ENCODE results near the gene SPECC1.
"Not testable (repeated sequence)": the region's sequence is repeated elsewhere in the genome, so short reads cannot be mapped to it uniquely, and the experiment has no call there.

SPECC1 gene

DNA sequence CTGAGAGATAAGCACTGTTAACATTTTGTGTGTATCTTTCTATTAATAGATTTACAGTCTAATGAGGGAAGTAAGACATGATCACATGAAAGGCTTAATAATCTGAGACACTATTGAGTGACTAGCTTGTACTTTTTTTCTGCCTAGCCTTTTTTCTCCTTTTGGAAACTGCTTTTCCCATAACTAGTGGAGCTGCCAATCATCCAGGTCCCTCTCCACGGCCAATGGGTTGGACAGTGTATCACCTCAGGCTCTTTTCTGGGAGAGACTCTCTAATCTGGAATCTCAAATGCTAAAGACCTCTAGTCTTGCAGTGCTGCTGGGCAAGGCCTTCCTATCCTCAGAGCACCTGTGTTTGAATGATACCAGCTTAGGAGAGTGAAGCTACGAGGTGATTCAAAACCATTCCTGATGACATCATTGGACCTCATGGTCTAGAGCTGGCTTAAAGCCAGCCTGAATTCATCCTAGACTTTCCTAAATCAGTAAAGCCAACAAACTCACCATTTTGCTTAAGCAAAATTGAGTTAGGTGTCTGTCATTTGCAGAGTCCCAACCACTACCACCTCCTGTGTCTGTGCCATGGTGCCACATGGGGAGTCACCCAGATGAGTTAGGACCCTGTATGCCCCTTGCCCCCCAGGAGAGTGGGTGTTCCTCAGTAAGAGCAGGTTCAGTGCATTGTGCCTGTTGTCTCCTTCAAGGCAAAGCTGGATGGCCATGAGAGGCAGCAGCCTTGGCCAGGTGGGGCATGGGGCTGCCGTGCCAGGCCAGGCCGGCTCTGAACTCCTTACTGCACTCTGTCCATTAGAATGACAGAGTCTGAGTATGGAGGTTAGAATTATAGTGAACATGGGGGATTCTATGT lies 62.9 kb downstream of the SPECC1 start:
- DNase-seq (ENCODE audit: low read depth, low spot score): no peak

DNA sequence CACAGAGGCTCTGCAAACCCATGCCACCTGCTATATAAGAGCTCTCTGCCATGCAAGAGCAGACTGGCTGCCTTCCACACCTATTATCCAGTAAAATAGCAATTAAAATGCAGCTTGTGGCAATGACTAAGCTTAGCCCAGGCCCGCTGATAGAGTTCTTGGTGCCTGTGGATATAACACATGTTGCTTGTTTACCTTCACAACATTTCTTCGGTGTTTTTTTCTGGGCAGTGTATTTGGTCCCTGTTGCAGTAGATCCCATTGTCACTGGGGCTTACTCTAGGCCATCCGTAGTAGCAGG lies 63.5 kb downstream of the SPECC1 start:
- DNase-seq (ENCODE audit: low read depth, low spot score): no peak

DNA sequence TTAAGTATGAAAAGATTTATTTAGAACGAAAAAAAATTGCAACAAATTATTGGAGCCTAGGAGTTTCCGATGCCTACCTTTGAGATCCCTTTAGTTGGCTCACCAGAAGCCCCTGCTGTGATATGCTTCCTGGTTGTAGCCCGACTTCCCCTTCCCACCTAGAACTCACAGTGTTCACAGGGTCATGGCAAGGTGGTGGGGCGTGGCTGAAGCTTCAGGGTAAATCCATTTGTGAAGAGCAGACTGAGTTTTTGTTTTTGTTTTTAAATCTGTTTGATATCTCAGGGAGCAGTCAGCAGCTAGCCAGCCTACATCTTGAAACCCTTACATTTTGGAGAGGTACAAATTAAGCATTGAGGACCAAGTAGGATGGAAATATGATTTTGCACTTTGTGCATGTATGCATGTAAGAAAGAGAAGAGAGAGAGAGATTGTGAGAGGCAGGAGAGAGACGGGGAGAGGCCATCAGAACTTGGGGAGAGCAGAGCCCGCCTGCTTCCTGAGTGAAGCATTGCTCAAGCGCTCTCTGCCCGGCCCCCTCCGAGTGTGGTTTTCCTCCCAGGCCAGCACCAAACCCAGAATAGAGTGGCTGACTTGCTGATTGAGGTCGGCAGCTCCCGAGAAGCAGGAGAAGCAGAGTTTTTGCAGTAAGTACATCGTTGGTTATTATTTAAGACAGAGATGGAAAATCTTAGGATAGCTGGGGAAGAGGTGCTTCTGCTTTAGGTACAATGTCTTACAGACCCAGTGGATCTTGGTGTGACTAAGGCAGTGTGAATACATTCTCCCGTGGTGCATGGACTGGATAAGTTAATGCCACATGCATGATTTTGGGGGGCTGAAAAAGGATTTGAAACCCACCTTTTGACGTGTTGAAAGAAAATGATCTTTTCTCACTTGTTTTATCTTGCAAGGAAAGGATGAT lies 64.2 kb downstream of the SPECC1 start:
- DNase-seq (ENCODE audit: low read depth, low spot score): no peak

GRCh38 chr17:20074001-20074400 lies 64.8 kb downstream of the SPECC1 start:
- no peak for DNase-seq (ENCODE audit: low read depth, low spot score)

- DNase-seq (ENCODE audit: low read depth, low spot score): no peak
Observed at GRCh38 chr17:20074489-20074888, 65.3 kb downstream of the SPECC1 start.

GRCh38 chr17:20076137-20076536 lies 67.0 kb downstream of the SPECC1 start:
- DNase-seq (ENCODE audit: low read depth, low spot score): not testable (repeated sequence)

GRCh38 chr17:20077978-20078685 lies 69.0 kb downstream of the SPECC1 start:
- no peak for DNase-seq (ENCODE audit: low read depth, low spot score)

- DNase-seq (ENCODE audit: low read depth, low spot score): no peak
Observed at GRCh38 chr17:20080513-20080912, 71.4 kb downstream of the SPECC1 start.

GRCh38 chr17:20083156-20083859 lies 74.1 kb downstream of the SPECC1 start:
- DNase-seq (ENCODE audit: low read depth, low spot score): no peak

DNA sequence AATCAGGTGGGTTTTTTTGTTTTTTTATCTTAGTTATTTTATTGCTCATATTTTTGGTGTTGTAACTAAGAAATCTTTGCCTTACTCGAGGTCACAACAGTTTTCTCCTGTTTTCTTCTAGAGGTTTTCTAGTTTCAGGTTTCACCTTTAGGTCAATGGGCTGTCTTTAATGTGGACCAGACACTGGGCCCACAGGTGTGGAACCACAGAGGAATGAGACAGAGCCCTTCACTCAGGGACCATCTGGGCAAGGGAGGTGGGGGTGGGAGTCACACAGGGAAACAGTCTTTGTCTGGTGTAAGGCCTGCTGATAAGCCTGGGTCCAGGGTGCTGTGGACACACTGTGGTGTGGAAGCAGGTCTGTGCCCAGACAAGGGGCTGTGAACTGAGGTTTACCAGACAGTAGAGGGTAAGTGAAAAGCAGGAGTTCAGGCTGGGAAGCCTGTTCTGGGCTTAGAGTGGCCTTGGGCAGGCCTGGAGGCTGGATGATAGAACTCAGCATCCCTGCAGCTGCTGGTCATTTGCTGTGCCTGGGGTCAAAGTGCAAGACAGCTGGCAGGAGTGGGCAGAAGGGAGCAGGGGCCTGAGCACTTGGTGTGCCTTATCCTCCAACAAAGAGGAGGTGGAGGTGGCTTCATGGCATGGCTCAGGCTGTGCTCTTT lies 75.6 kb downstream of the SPECC1 start:
- no peak for DNase-seq (ENCODE audit: low read depth, low spot score)

DNA sequence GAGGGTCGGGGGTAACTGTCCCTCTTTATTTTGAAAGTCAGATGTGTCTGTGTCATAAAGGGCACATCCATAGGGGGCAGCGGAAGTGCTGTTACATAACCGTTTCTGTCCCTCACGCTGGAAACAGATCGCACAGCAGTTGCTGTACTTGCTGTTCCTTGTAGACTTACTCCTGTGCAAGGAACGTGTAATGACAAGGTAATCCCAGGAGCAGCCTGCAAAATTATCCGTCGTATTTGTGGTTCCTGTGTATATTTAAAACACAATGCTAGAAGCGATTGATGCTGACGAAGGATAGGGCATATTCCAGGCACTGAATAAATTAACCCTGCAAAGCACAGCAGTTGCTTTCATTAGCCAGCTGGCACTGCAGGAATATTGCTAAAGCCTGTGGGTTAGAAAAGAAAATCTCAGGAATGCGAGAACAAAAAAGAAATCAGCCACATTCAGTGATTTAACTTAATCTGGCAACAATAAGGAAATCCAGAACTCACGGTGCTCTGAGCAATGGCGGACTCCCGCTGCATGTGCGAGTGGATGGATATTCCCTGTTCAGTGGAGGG lies 76.2 kb downstream of the SPECC1 start:
- no peak for DNase-seq (ENCODE audit: low read depth, low spot score)

GRCh38 chr17:20086416-20087076 lies 77.4 kb downstream of the SPECC1 start:
- no peak for DNase-seq (ENCODE audit: low read depth, low spot score)

DNA sequence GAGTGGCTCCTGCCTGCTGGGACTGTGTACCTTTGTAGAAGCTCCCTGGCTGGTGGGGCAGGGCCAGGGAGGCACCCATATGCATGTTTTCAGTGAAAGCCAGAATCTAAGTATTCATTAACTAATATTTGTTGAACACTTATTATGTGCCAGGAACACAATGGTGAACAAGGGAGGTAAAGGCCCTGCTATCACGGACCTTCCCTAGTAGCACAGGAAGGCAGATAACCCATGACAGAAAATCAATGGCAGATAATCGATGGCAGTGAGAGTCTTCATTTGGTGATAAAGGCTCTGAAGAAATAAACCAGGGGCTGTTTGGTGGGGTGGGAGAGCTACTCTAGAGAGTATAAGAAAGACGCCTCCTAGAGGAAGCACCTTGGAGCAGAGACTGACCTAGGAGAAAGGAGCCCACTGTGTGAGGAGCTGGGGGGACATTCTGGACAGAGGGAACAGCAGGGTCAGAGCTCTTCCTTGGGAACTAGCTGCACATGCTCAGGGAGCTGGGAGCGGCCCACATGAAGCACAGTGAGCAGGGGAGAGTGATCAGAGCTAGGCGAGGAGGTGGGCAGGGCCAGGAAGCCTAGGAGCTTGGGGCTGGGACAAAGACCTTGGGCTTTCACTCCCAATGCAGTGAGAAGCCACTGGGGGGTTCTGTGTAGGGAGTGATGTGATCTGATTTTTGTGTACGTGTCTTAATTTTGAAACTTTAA lies 78.5 kb downstream of the SPECC1 start:
- no peak for DNase-seq (ENCODE audit: low read depth, low spot score)

GRCh38 chr17:20089756-20090547 lies 80.8 kb downstream of the SPECC1 start:
- DNase-seq (ENCODE audit: low read depth, low spot score): no peak

DNA sequence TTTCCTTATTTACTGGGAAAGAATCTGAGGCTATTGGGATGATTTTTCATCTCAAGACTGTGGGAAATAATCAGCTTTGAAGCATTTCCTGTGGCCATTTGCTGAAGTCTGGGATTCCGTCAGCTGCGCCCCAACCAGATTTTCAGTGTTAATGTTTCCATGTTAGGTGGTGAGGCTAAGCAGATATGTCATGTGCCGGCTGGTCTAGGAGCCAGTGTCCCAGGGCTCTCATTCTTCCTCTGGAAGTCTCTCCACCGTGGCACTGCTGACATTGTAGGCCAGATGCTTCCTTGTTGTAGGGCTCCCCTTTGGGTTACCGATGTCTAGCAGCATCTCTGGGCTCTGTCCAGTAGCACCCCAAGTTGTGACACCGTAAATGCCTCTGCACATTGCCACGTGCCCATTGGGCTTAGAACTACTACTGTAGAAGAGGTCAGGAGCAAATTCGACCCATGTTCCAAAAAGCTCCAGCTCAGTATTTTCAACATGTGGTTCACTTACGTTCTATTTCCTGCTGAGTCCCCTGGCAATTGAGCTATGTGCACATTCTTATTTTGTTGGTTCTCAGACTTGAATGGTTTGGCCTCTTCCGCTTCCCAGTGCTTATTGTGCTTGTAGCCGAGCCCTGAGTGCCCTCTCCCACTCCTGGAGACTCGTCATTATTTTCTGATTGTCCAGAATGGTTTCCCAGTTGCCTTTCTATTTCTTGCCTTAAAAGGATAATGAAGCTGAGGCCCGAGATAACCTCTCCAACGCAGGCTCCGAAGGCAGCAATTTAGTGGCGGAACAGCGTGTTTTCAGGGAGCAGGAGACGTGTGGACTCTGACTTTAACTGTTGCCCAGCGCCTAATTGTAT lies 82.2 kb downstream of the SPECC1 start:
- no peak for DNase-seq (ENCODE audit: low read depth, low spot score)

- DNase-seq (ENCODE audit: low read depth, low spot score): no peak
Observed at GRCh38 chr17:20092261-20092867, 83.2 kb downstream of the SPECC1 start.

DNA sequence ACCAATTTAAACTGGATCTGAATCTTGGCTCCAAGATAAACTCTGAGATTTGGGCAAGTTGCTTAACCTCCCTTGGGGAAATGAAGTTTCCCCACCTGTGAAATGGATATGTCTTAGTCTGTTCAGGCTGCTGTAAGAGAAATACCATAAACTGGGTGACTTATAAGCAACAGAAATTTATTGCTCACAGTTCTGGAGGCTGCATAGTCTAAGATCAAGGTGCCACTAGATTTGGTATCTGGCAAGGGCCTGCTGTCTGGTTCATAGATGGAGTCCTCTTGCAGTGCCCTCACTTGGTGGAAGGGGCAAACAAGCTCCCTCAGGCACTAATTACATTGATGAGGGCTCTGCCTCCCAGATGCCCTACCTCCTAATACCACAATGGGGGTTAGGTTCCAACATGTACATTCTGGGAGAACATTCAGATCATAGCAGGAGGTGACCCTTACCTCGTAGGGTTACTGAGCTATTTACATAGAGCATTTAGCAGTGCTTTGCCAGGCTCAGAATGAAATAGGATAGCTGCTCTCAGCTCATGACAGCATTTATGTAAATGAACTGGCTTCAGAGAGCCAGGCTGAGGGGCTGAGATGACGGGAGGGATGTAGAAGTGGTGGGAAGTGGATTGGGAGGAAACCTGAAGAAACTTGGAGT lies 83.9 kb downstream of the SPECC1 start:
- no peak for DNase-seq (ENCODE audit: low read depth, low spot score)
